ENCODE measurements around the gene SLC37A2.
A peak's percentile ranks its signal among the peaks of the same experiment; 100 is the strongest.

SLC37A2 gene

DNA sequence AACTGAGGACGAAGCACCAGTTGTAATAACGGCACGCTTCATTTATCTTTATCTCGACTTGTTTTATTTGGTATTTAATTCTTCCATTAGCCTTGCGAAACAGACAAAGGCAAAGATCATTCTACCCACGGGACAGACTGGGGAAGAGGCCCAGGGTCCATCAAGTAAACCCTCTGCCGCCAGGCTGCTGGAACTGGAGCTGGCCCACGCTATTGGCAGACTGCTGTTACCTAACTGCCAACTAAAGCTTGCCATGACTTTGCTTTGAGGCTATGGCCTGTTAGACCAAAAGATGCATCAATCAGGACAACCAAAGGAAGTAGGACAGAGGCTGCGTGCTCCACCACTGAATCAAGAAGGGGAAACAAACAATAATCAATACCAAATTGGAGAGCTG is 49.1 kb downstream of the SLC37A2 start:
- DNase-seq, result no peak

- no peak for DNase-seq
Observed at GRCh38 chr11:125114518-125114917, 51.4 kb downstream of the SLC37A2 start.

- no peak for DNase-seq
Observed at GRCh38 chr11:125117429-125117828, 54.3 kb downstream of the SLC37A2 start.

- no peak for DNase-seq
Observed at GRCh38 chr11:125123194-125123946, 60.3 kb downstream of the SLC37A2 start.

GRCh38 chr11:125123947-125124617 is 61.0 kb downstream of the SLC37A2 start:
- peak in 1 of 4 experiments; percentile 16 for DNase-seq

- DNase-seq, result no peak
Observed at GRCh38 chr11:125124618-125124992, 61.5 kb downstream of the SLC37A2 start.

DNA sequence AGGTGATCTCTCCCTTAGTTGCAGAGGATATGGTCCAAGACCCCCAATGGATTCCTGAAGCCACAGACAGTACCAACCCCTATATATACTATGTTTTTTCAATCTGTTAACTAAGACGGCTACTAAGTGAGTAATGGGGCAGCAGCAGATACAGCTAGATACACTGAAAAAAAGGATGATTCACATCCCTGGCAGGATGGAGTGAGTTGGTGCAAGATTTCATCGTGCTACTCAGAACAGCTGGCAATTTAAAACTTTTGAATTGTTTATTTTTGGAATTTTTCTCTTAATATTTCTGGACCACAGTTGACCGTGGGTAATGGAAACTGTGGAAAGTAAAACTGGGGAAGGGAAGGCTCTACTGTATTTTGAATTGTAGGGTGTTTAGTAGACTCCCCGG is 65.3 kb downstream of the SLC37A2 start:
- DNase-seq, result no peak

DNA sequence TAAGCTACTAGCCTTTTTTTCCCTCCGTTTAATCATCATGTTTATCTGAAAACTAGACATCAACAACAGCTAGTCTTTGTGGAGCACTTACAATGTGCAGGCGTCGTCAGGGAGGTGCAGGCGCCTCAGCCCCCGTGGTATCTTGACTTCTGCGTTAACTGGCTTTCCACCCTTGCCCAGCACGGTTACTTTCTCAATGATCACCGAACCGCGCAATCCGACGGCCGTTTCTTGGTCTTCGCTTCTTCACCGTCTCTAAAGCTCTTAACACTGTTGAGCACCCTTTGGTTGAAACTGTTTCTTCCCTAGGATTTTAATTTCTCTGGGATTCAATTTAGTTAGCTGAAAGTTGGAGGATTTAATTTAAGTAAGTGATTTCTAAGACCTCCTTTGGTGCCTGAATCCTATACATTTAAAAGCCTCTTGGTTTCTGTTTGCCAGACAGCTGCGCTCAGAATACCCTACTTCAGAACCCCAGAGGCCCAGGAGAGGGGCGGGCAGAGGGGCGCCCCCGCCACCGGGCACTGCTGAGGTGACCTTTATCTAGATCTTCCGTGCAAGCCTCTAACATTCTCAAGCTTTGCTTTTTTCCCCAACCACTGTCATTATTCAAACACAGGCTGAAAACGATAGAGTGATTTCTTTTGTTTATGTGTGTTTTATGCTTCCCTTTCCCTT is 66.3 kb downstream of the SLC37A2 start:
- DNase-seq, result no peak

DNA sequence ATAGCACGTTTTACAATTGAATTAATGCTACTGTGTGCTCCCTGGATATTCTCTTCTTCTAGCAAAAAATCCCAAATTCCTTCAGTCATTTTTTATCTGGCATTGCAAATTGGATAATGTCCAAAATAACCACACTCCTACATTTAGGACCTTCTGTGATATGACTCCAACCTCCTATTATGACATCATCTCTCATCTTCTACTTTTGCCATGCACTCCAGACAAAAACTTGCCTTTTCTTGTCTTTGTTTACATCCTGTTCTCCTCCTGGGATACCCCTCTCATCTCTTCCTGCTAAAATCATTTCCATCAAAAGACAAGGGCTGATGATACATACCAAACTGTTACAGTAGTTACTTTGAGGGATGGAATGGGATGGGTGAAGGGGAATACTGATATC is 69.0 kb downstream of the SLC37A2 start:
- no peak for DNase-seq

GRCh38 chr11:125132596-125132995 is 69.5 kb downstream of the SLC37A2 start:
- no peak for DNase-seq

- no peak for DNase-seq
Observed at GRCh38 chr11:125136001-125136400, 72.9 kb downstream of the SLC37A2 start.

DNA sequence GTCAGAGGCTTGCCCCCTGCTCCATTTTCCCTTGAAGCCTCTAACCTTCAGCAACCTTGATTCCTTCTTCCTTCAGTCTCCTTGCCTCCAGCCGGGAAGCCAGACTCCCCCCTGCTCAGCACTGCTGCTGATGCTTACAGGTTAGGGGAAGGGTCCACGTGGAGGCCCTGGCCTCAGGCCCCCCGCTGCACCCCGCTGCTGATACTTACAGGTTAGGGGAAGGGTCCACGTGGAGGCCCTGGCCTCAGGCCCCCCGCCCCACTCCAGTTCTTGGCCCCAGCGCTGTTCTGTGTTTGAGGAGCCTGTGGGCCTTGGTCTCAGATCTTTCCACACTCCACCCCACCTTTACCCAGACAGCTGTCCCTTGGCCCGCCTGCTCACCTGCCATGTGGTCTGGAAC is 75.9 kb downstream of the SLC37A2 start:
- DNase-seq, result no peak

- no peak for DNase-seq
Observed at GRCh38 chr11:125139778-125140177, 76.7 kb downstream of the SLC37A2 start.

All from activated naive CD4-positive, alpha-beta T cell (primary cell).